Measurements from ENCODE around the gene PAFAH1B2.
"Not testable (repeated sequence)": the region's sequence is repeated elsewhere in the genome, so short reads cannot be mapped to it uniquely, and the experiment has no call there.

The PAFAH1B2 gene

GRCh38 chr11:117143871-117144476, at the start of gene PAFAH1B2:
Gene PAFAH1B2, plus strand, starts transcription at chr11:117144287. Its CDS starts 8,161 bp downstream, at chr11:117152448.
- DNase-seq (ENCODE audit: low spot score): peak; percentile 96

- DNase-seq (ENCODE audit: low spot score): peak; percentile 74
Measured at GRCh38 chr11:117094776-117095175, 49.3 kb upstream of the PAFAH1B2 start.

GRCh38 chr11:117095284-117096161, 48.6 kb upstream of the PAFAH1B2 start:
- DNase-seq (ENCODE audit: low spot score): no peak

- peak; percentile 92 for DNase-seq (ENCODE audit: low spot score)
Measured at GRCh38 chr11:117096201-117096991, 47.7 kb upstream of the PAFAH1B2 start.

GRCh38 chr11:117097014-117097388, 47.1 kb upstream of the PAFAH1B2 start:
- no peak for DNase-seq (ENCODE audit: low spot score)

GRCh38 chr11:117097389-117098268, 46.5 kb upstream of the PAFAH1B2 start:
- peak; percentile 66 for DNase-seq (ENCODE audit: low spot score)

GRCh38 chr11:117098269-117099232, 45.5 kb upstream of the PAFAH1B2 start, which contains the start of gene SIK3:
Gene SIK3, minus strand, starts transcription at chr11:117098428. Its CDS starts 13 bp downstream, at chr11:117098415.
- peak; percentile 95 for DNase-seq (ENCODE audit: low spot score)

GRCh38 chr11:117099696-117100095, 44.4 kb upstream of the PAFAH1B2 start:
- no peak for DNase-seq (ENCODE audit: low spot score)

GRCh38 chr11:117100556-117100955, 43.5 kb upstream of the PAFAH1B2 start:
- no peak for DNase-seq (ENCODE audit: low spot score)

GRCh38 chr11:117107701-117108590, 36.1 kb upstream of the PAFAH1B2 start:
- no peak for DNase-seq (ENCODE audit: low spot score)

- no peak for DNase-seq (ENCODE audit: low spot score)
Measured at GRCh38 chr11:117110294-117110950, 33.7 kb upstream of the PAFAH1B2 start.

- DNase-seq (ENCODE audit: low spot score): not testable (repeated sequence)
Measured at GRCh38 chr11:117112497-117112896, 31.6 kb upstream of the PAFAH1B2 start.

- not testable (repeated sequence) for DNase-seq (ENCODE audit: low spot score)
Measured at GRCh38 chr11:117112939-117113338, 31.1 kb upstream of the PAFAH1B2 start.

GRCh38 chr11:117117681-117118080, 26.4 kb upstream of the PAFAH1B2 start:
- DNase-seq (ENCODE audit: low spot score): no peak

- DNase-seq (ENCODE audit: low spot score): no peak
Measured at GRCh38 chr11:117121176-117121575, 22.9 kb upstream of the PAFAH1B2 start.

GRCh38 chr11:117122556-117122955, 21.5 kb upstream of the PAFAH1B2 start:
- DNase-seq (ENCODE audit: low spot score): no peak

- DNase-seq (ENCODE audit: low spot score): peak; percentile 95
Measured at GRCh38 chr11:117126223-117126965, 17.7 kb upstream of the PAFAH1B2 start.
